ENCODE data around the gene BRCA2. TPM values are rescaled to one million over a fixed set of nuclear protein-coding genes. Genes with fewer than 3 reads are reported as not detected.
A peak's percentile ranks its signal among the peaks of the same experiment; 100 is the strongest.

The BRCA2 gene
- total RNA-seq, 1 experiment from 2014 or later, result 13.8 TPM

- DNase-seq, result no peak
- H3K4me3 ChIP-seq (ENCODE audit: insufficient read depth, low read depth, low read length), result no peak overlapping the region
- peaks cover 19% of the 10 kb centered on the region for H3K27me3 ChIP-seq (ENCODE audit: control insufficient read depth, insufficient read depth, low read length)
- H3K36me3 ChIP-seq (replicated peaks; ENCODE audit: control insufficient read depth, insufficient read depth, low read length), result no peaks in the 10 kb centered on the region
These were observed 109.8 kb downstream of the BRCA2 start for GRCh38 chr13:32425158-32425557.

DNA sequence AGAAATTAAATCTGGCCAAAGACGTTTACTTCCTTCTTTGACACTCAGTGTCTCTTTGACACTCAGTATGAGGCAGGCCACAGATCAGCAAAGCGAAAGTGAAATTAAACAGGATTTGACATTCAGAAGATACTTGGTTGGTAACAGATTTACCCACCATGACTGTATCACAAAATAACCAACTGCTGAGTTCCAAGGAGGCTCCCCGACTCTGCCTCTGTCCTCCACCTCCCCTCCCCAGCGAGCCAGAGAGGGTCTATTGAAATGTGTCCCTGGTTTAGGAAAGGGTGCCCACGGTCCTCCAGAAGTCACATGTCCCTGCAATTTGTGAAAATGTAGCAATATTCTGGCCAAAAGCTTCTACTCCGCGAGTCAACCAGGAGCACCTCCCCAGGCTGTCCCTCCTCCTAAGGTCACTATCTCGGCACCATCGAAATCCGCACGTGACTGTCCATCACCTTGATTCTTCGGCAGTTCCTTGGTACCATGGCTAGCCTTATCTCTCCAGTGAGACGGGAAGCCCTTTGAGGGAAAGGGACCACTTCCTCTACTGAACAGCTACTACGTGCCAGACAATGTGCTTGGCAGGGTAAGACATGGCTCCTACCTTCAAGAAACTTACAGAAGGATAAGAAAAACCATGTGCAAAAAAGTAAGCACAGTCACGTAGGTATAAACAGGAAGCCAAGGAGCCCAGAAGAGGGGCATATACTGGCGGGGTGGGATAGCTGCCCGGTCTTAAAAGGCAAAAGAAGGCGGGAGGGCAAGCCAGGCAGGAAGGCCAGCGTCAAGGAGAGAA is 111.1 kb downstream of the BRCA2 start:
- Histone ChIP-seq H3K27me3 (ENCODE audit: control insufficient read depth, insufficient read depth, low read length) (peaks cover 19% of the 10 kb centered on the region), H3K36me3 (replicated peaks; ENCODE audit: control insufficient read depth, insufficient read depth, low read length) (no peaks in the 10 kb centered on the region), H3K4me3 (ENCODE audit: insufficient read depth, low read depth, low read length) (peak overlapping the region; percentile 75)
- DNase-seq, result no peak

- H3K27me3 ChIP-seq (ENCODE audit: control insufficient read depth, insufficient read depth, low read length), result peaks cover 19% of the 10 kb centered on the region
- peak; percentile 86 for DNase-seq
- no peaks in the 10 kb centered on the region for H3K36me3 ChIP-seq (replicated peaks; ENCODE audit: control insufficient read depth, insufficient read depth, low read length)
- H3K4me3 ChIP-seq (ENCODE audit: insufficient read depth, low read depth, low read length), result peak overlapping the region; percentile 75
These were observed 111.9 kb downstream of the BRCA2 start for GRCh38 chr13:32426990-32427851.

DNA sequence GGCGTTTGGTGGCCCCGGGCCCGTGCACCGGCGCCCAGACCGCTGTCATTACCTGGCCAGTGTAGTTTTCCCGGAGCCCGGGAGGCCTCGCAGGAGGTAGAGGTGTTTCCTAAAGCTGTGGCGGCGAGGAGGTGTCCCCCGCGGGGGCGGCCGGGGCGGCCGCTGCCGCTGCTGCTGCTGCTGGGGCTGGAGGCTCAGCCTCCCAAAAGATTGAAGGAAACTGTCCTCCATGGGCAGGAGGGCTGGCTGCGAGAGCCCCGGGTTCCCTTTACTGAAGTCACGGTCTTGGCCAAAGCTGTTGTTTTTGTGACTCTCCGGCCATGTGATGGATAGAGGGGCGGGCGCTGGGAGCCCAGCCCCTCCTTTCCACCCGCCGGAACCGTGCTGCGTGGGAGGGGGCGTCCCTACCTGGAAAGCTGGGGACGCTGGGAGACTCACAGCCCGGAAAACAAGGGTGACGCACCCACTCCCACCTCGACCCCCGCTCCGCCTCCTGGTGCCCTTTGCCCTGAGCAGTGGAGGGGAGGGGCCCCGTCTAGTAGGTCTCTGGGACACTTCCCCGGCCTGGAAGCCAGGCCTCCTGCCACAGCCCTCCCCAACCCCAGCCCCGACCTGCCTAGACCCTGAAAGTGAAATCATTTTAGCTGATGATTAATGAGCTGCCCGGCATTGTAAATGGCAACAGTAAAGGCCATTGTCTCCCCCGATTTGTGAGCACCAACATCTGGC is 112.7 kb downstream of the BRCA2 start, which contains the start of gene N4BP2L1:
N4BP2L1 (minus strand) TSS at position 279 of the 729 bp plus-strand sequence; CDS start at position 231, 48 bp downstream.
- DNase-seq, result peak; percentile 83
- Histone ChIP-seq H3K27me3 (ENCODE audit: control insufficient read depth, insufficient read depth, low read length) (peaks cover 19% of the 10 kb centered on the region), H3K4me3 (ENCODE audit: insufficient read depth, low read depth, low read length) (peak within 1 kb of the TSS; percentile 75), H3K36me3 (replicated peaks; ENCODE audit: control insufficient read depth, insufficient read depth, low read length) (no peaks in the 10 kb centered on the region)

GRCh38 chr13:32428581-32429432 is 113.5 kb downstream of the BRCA2 start:
- Histone ChIP-seq H3K36me3 (replicated peaks; ENCODE audit: control insufficient read depth, insufficient read depth, low read length) (no peaks in the 10 kb centered on the region), H3K27me3 (ENCODE audit: control insufficient read depth, insufficient read depth, low read length) (peaks cover 19% of the 10 kb centered on the region)
- no peak for DNase-seq

GRCh38 chr13:32429433-32429909 is 114.2 kb downstream of the BRCA2 start:
- Histone ChIP-seq H3K27me3 (ENCODE audit: control insufficient read depth, insufficient read depth, low read length) (peaks cover 19% of the 10 kb centered on the region), H3K4me3 (ENCODE audit: insufficient read depth, low read depth, low read length) (no peak overlapping the region), H3K36me3 (replicated peaks; ENCODE audit: control insufficient read depth, insufficient read depth, low read length) (no peaks in the 10 kb centered on the region)
- DNase-seq, result no peak

More at GRCh38 chr13:32428581-32429432, 113.5 kb downstream of the BRCA2 start:
- H3K4me3 ChIP-seq (ENCODE audit: insufficient read depth, low read depth, low read length), result peak overlapping the region; percentile 75

DNA sequence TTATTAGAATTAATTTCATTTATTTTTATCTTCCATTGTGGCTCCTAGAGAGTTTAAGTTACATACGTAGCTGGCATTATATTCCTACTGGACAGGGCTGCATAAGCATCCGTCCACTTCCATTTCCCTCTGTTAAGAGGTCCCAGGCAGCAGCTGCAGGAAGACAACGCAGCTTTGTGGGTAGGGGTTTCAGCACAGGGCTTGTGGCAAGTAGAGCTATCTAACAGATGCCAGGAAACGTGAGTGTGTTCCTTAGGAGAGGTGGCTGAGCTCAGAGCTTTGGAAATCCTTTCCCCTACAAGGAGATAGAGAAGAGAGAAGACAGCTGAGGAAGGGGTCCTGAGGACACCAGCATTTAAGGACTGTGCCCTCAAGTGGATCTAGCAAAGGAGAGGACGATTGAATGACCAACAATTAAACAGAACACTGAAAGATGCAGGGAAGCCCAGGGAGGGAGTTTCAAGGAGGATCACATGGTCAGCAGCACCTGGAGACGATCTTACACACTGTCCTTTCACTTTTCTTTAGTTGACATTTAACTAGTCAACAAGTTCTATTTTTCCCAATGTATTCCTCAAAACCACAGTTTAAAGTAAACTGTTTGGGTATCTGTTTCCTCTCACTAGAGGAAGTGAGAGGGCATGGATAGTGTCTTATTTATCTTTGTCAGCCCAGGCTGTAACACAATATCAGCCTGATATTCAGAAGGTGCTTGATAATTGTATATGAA is 114.9 kb downstream of the BRCA2 start:
- no peak overlapping the region for H3K4me3 ChIP-seq (ENCODE audit: insufficient read depth, low read depth, low read length)
- H3K27me3 ChIP-seq (ENCODE audit: control insufficient read depth, insufficient read depth, low read length), result peaks cover 19% of the 10 kb centered on the region
- no peaks in the 10 kb centered on the region for H3K36me3 ChIP-seq (replicated peaks; ENCODE audit: control insufficient read depth, insufficient read depth, low read length)
- DNase-seq, result no peak

DNA sequence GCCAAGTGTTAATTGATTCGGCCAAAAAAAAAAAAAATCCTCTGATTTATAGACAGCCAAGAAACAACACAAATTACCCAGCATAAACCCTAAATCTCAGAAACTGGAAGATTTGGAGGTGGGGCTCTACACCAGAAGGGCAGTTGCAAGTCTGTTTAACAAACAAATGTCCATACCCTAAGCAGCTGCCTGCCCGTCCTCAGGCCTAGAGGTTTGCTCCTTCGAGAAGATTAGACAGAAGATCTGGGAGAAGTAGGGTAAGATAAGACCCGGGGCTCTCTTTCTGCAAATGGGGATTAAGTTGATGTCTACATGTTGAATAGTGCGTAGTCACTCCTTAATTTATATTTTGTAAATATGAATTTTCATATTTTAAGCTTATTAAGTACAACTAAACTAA is 116.1 kb downstream of the BRCA2 start:
- Histone ChIP-seq H3K4me3 (ENCODE audit: insufficient read depth, low read depth, low read length) (no peak overlapping the region), H3K27me3 (ENCODE audit: control insufficient read depth, insufficient read depth, low read length) (peaks cover 13% of the 10 kb centered on the region; the same call in 1 of the 2 replicates), H3K36me3 (replicated peaks; ENCODE audit: control insufficient read depth, insufficient read depth, low read length) (no peaks in the 10 kb centered on the region)
- DNase-seq, result no peak

DNA sequence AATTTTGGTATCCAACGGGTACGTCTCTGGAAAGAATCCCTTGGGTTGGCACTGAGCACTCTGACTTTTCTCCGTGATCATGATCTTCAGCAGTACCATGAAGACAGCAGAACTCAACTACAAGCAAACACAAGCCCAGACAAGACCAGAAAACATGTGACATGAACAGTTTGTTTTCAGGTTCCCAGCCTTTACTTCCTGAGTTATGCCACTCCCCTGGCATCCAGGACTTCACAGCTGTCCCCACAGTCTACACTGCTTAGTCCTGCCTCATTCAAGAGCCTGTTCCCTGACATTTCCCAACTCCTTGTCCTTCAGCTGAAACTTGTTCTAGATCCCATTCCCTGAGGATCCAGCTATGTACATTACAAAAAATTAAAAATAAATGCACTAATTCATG is 117.5 kb downstream of the BRCA2 start:
- DNase-seq, result no peak
- Histone ChIP-seq H3K36me3 (replicated peaks; ENCODE audit: control insufficient read depth, insufficient read depth, low read length) (no peaks in the 10 kb centered on the region), H3K4me3 (ENCODE audit: insufficient read depth, low read depth, low read length) (no peak overlapping the region), H3K27me3 (ENCODE audit: control insufficient read depth, insufficient read depth, low read length) (peaks cover under 1% of the 10 kb centered on the region; the same call in 1 of the 2 replicates)

DNA sequence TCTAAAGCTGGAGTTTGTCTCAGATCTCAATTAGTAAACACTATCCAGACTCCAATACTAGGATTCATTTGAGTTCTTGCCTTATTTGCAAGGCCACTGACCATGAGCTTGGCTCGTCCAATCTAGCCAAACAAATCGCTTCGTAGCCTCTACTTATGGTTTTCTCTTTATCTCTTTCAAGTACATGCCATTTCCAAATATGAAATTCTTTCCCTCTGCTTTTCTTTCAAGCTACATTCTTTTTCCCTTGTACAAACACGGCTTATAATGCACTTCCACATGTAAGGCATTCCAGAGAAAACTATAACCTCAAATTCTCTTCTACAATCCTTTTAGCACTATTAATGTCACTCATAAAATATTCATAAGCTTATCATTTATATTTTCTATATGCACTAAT is 123.6 kb downstream of the BRCA2 start:
- no peak for DNase-seq
- Histone ChIP-seq H3K36me3 (replicated peaks; ENCODE audit: control insufficient read depth, insufficient read depth, low read length) (no peaks in the 10 kb centered on the region), H3K27me3 (ENCODE audit: control insufficient read depth, insufficient read depth, low read length) (no peaks in the 10 kb centered on the region), H3K4me3 (ENCODE audit: insufficient read depth, low read depth, low read length) (no peak overlapping the region)

GRCh38 chr13:32443111-32443510 is 127.8 kb downstream of the BRCA2 start:
- H3K4me3 ChIP-seq (ENCODE audit: insufficient read depth, low read depth, low read length), result no peak overlapping the region
- DNase-seq, result no peak
- no peaks in the 10 kb centered on the region for H3K36me3 ChIP-seq (replicated peaks; ENCODE audit: control insufficient read depth, insufficient read depth, low read length)
- no peaks in the 10 kb centered on the region for H3K27me3 ChIP-seq (ENCODE audit: control insufficient read depth, insufficient read depth, low read length)

DNA sequence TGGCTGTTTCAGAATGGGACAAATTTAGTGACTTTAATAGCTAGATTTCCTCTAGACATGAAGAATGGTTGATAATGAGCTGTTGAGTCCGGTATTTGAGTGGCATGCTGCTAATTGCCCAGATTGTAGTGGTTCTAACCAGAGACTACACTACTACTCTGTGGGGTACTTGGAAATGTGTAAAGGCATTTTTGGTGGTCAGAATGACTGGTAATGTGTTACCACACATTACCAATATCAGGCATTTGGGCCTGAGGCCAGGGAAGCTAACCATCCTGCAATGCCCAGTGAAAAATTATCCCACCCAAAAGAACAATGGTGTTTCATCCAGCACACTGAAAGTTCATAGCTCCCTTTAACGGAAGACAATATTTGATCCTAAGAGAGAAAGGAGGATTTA is 130.2 kb downstream of the BRCA2 start:
- Histone ChIP-seq H3K4me3 (ENCODE audit: insufficient read depth, low read depth, low read length) (no peak overlapping the region), H3K36me3 (replicated peaks; ENCODE audit: control insufficient read depth, insufficient read depth, low read length) (no peaks in the 10 kb centered on the region), H3K27me3 (ENCODE audit: control insufficient read depth, insufficient read depth, low read length) (no peaks in the 10 kb centered on the region)
- no peak for DNase-seq

- Histone ChIP-seq H3K36me3 (replicated peaks; ENCODE audit: control insufficient read depth, insufficient read depth, low read length) (no peaks in the 10 kb centered on the region), H3K27me3 (ENCODE audit: control insufficient read depth, insufficient read depth, low read length) (no peaks in the 10 kb centered on the region), H3K4me3 (ENCODE audit: insufficient read depth, low read depth, low read length) (no peak overlapping the region)
- DNase-seq, result no peak
These were observed 130.9 kb downstream of the BRCA2 start for GRCh38 chr13:32446220-32446619.

All from H7 (cell line).